Astrocyte of the cerebellum (primary cell): ENCODE measurements around the gene MOV10.

Source experiments
- DNase-seq: peaks from one replicate; pipeline ENCODE4 v3.0.0-alpha.2; 2011; ENCODE audit warnings: low read depth
- H3K4me3 ChIP-seq: 2 replicates; pipeline ENCODE4 v1.5.1; 2011; ENCODE audit warnings: mild to moderate bottlenecking, low read depth, low read length, moderate library complexity
- in situ Hi-C: cut with HindIII; loops from 2 replicates; pipeline ENCODE4 v1.10.0; 2017; ENCODE audit warnings: low sequenced_read_pairs
- TF ChIP-seq, protein P1 (sequence below): IDR thresholded peaks from 2 replicates; pipeline ENCODE4 v1.5.1; 2012; ENCODE audit warnings: low read length, low read depth, moderate library complexity, mild to moderate bottlenecking; ENCODE audit errors: missing control alignments

The MOV10 gene

GRCh38 chr1:112696578-112697314 is 22.3 kb downstream of the MOV10 start:
- H3K4me3 ChIP-seq: no peak overlapping the region
- DNase-seq: no peak
- TF ChIP-seq, protein P1, sequence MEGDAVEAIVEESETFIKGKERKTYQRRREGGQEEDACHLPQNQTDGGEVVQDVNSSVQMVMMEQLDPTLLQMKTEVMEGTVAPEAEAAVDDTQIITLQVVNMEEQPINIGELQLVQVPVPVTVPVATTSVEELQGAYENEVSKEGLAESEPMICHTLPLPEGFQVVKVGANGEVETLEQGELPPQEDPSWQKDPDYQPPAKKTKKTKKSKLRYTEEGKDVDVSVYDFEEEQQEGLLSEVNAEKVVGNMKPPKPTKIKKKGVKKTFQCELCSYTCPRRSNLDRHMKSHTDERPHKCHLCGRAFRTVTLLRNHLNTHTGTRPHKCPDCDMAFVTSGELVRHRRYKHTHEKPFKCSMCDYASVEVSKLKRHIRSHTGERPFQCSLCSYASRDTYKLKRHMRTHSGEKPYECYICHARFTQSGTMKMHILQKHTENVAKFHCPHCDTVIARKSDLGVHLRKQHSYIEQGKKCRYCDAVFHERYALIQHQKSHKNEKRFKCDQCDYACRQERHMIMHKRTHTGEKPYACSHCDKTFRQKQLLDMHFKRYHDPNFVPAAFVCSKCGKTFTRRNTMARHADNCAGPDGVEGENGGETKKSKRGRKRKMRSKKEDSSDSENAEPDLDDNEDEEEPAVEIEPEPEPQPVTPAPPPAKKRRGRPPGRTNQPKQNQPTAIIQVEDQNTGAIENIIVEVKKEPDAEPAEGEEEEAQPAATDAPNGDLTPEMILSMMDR: no peak
- in situ Hi-C loops: no loop called here

GRCh38 chr1:112697781-112698201 is 23.3 kb downstream of the MOV10 start:
- no peak overlapping the region for H3K4me3 ChIP-seq
- TF ChIP-seq, protein P1: no peak
- no peak for DNase-seq
- in situ Hi-C loops: no loop called here

DNA sequence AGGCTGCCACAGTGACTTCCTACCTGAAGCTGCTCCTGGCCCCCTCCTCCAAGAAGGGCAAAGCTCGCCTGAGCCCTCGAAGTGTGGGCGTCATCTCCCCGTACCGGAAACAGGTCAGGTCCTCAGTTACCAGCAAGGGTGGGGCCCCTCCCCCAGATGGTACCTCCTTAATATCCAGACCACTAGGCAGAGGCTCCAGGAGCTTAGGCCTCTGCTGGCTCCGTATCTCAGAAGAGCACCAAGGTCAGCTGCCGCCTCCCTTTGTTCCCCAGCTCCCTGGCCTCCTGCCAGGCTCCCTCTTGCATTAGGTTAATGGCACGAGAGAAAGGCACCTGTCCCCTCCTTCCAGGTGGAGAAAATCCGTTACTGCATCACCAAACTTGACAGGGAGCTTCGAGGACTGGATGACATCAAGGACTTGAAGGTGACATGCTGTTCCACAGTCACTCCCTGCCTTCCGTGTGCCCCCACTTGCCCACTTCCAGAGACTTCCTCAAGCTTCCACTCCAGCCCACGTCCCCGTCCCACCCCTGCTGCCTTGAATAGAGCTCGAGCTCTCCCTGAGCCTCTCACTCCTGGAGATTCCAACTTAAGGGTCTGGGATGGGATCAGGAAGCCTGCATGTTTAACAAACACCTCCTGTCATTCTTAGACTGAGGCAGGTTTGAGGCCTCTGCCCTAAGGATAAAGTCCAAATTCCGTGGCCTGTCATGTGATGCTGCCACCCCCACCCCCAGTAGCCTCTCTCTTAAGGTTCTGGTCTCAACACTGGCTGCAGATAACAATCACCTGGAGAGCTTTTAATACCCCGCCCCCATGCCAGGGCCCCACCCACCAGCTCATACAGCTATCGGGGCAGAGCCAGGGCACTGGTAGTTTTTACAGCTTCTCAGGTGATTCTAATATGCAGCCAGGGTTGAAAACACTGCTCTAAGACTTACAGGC is 24.2 kb downstream of the MOV10 start:
- H3K4me3 ChIP-seq: no peak overlapping the region
- no peak for DNase-seq
- in situ Hi-C loops: no loop called here
- TF ChIP-seq, protein P1: no peak

- in situ Hi-C loops: no loop called here
- H3K4me3 ChIP-seq: no peak overlapping the region
- DNase-seq: no peak
- TF ChIP-seq, protein P1: no peak
Measured at GRCh38 chr1:112699425-112700144, 25.1 kb downstream of the MOV10 start.

- in situ Hi-C loops: no loop called here
- DNase-seq: peak; percentile 92
- TF ChIP-seq, protein P1: no peak
- no peak overlapping the region for H3K4me3 ChIP-seq
Measured at GRCh38 chr1:112700290-112701226, 26.1 kb downstream of the MOV10 start.
